Left lobe of liver (tissue), 2 donors: ENCODE measurements around the gene TOP3A. TPM values are rescaled to one million over a fixed set of nuclear protein-coding genes. Genes with fewer than 3 reads are reported as not detected.
"Not testable (repeated sequence)": the region's sequence is repeated elsewhere in the genome, so short reads cannot be mapped to it uniquely, and the experiment has no call there.

Source experiments
- ATAC-seq: fragments of 200-7000 bp; cut with Tn5 transposase; one replicate; pipeline ENCODE4 v1.9.1; 2020; ENCODE audit warnings: mild to moderate bottlenecking, moderate library complexity
- DNase-seq: peaks from one replicate; pipeline ENCODE4 v3.0.0-alpha.2; 2020; ENCODE audit warnings: low spot score
- total RNA-seq: library from RNA; stranded (reverse); gene quantifications from one replicate; pipeline ENCODE4 v1.2.1, GENCODE V29; 2021
- donor health status: DM: no; HTN: no; CAD: no; lungs with moderate emphysema.
- donor health status: DM: no; HTN: yes; CAD: no.

TOP3A gene
- total RNA-seq, 1 donor from 2014 or later: 19.8 TPM

GRCh38 chr17:18323507-18324139 lies 8.8 kb upstream of the TOP3A start:
- ATAC-seq (peak; percentile 22), DNase-seq (no peak)

- ATAC-seq: peak; percentile 48
- DNase-seq: no peak
Observed at GRCh38 chr17:18323007-18323406, 8.2 kb upstream of the TOP3A start.

- ATAC-seq (no peak), DNase-seq (no peak)
Observed at GRCh38 chr17:18322522-18322921, 7.7 kb upstream of the TOP3A start.

GRCh38 chr17:18321309-18321708 lies 6.5 kb upstream of the TOP3A start:
- ATAC-seq (no peak), DNase-seq (no peak)

- ATAC-seq: no peak
- DNase-seq: no peak
Observed at GRCh38 chr17:18320301-18320700, 5.5 kb upstream of the TOP3A start.

DNA sequence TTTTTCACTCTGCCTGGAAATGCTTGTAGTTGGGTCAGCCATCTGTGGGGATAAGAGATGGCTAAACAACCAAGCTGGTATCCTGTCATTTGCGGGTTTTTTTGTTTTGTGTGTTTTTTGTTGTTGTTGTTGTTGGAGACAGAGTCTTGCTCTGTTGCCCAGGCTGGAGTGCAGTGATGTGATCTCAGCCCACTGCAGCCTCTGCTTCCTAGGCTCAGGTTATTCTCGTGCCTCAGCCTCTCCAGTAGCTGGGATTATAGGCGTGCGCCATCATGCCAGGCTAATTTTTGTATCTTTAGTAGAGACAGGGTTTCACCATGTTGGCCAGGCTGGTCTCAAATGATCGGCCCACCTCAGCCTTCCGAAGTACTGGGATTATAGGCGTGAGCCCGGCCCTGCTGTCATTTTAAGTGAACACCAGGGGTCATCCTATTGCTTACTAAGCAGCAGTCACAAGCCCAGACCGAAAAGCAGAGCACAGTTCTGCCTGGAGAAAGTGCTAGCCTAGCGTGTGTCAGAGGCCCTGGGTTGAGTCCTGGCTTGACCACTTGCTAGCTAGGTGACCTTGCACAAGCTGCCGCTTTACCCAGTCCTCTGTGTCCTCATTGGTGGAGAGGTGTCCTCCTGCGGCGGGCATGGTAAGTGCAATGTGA lies 4.9 kb upstream of the TOP3A start:
- peak; percentile 20 for ATAC-seq
- DNase-seq: no peak

- ATAC-seq (no peak), DNase-seq (no peak)
Observed at GRCh38 chr17:18318771-18319450, 4.1 kb upstream of the TOP3A start.

DNA sequence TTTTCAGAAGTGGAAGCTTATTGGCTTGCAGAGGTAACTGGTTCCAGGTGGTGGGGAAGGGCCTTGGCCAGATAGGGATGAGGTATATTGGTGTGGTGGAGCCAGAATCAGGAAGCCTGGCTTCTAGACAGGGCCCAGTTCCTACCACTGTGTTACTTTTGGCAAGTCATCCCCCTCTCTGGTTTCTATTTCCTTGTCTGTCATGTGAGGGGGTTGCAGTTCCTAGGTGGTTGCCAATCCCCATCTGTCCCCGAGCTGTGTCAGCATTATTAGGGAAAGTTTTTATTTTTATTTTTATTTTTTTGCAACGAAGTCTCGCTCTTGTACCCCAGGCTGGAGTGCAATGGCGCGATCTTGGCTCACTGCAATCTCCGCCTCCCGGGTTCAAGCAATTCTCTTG lies 3.3 kb upstream of the TOP3A start:
- DNase-seq: no peak
- no peak for ATAC-seq

DNA sequence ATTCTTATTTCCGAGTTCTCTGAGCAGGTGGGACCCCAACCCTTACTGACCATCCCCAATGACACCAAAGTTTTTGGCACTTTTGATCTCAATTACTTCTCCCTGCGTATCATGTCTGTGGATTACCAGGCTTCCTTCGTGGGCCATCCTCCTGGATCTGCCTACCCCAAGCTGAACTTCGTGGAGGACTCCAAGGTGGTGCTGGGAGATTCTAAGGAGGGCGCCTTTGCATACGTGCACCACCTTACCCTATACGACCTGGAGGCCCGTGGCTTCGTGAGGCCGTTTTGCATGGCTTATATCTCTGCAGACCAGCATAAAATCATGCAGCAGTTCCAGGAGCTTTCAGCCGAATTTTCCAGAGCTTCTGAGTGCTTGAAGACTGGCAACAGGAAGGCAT lies 1.2 kb upstream of the TOP3A start:
- no peak for ATAC-seq
- DNase-seq: no peak

GRCh38 chr17:18315562-18315922 lies 748 bp upstream of the TOP3A start:
- ATAC-seq: no peak
- DNase-seq: no peak

- DNase-seq (no peak), ATAC-seq (peak; percentile 20)
Observed at GRCh38 chr17:18314059-18314730, 599 bp downstream of the TOP3A start.

- no peak for ATAC-seq
- no peak for DNase-seq
Observed at GRCh38 chr17:18309202-18309601, 5.6 kb downstream of the TOP3A start.

GRCh38 chr17:18303206-18303605 lies 11.6 kb downstream of the TOP3A start:
- not testable (repeated sequence) for ATAC-seq, DNase-seq

- no peak for DNase-seq
- peak; percentile 36 for ATAC-seq
Observed at GRCh38 chr17:18300725-18301480, 13.9 kb downstream of the TOP3A start.

- ATAC-seq, DNase-seq: not testable (repeated sequence)
Observed at GRCh38 chr17:18298061-18298460, 16.7 kb downstream of the TOP3A start.

GRCh38 chr17:18291718-18292540 lies 22.9 kb downstream of the TOP3A start:
- no peak for DNase-seq
- ATAC-seq: no peak

DNA sequence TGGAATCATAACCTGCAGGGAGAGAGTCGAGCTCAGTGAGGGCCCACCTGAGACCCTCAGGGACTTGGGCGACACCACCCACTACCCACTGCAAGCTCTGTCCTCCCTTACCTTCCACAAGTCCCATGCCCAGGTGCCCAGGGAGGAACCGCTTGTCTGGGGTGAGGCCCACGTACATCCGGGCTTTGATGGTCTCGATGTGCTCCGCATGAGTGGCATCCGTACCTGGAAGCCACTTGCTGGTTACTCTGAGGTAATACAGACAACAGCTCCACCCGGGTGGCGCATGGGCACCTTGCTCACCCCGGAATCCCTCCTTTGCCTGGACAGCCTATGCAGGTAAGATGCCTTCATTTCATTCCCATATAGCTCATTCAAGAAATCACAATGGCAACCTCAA lies 29.5 kb downstream of the TOP3A start:
- ATAC-seq (no peak), DNase-seq (no peak)

- no peak for DNase-seq
Observed at GRCh38 chr17:18281788-18282187, 33.0 kb downstream of the TOP3A start.

GRCh38 chr17:18280766-18281371 lies 33.9 kb downstream of the TOP3A start:
- no peak for ATAC-seq
- DNase-seq: no peak

More at GRCh38 chr17:18281788-18282187, 33.0 kb downstream of the TOP3A start:
- no peak for ATAC-seq

GRCh38 chr17:18280249-18280648 lies 34.5 kb downstream of the TOP3A start:
- DNase-seq (no peak), ATAC-seq (no peak)
